GM19043 (cell line): Measurements from ENCODE around the gene CES4A.
A peak's percentile ranks its signal among the peaks of the same experiment; 100 is the strongest.

Source experiments
- ATAC-seq: cut with Tn5 transposase; IDR thresholded peaks from one replicate; pipeline ENCODE4 v1.9.1; 2021; ENCODE audit warnings: low read depth; ENCODE audit not compliant: unreplicated experiment

CES4A gene

GRCh38 chr16:67017810-67018488, 29.6 kb downstream of the CES4A start:
- peak; percentile 88 for ATAC-seq

- no peak for ATAC-seq
Observed at GRCh38 chr16:67019171-67019570, 30.8 kb downstream of the CES4A start.

GRCh38 chr16:67021321-67021720, 32.9 kb downstream of the CES4A start:
- ATAC-seq = no peak

- no peak for ATAC-seq
Observed at GRCh38 chr16:67022531-67023214, 34.3 kb downstream of the CES4A start.

- ATAC-seq = no peak
Observed at GRCh38 chr16:67023689-67024088, 35.3 kb downstream of the CES4A start.

GRCh38 chr16:67024384-67025209, 36.2 kb downstream of the CES4A start:
- no peak for ATAC-seq

GRCh38 chr16:67025210-67025550, 36.8 kb downstream of the CES4A start:
- no peak for ATAC-seq

- no peak for ATAC-seq
Observed at GRCh38 chr16:67026570-67026969, 38.2 kb downstream of the CES4A start.

GRCh38 chr16:67027046-67027445, 38.7 kb downstream of the CES4A start:
- ATAC-seq = no peak

- no peak for ATAC-seq
Observed at GRCh38 chr16:67028167-67028695, 39.8 kb downstream of the CES4A start.

- ATAC-seq = peak; percentile 70
Observed at GRCh38 chr16:67028696-67029253, 40.4 kb downstream of the CES4A start, which contains the start of gene CBFB. Gene CBFB, plus strand, starts transcription at chr16:67029149. Its CDS starts 259 bp downstream, at chr16:67029408.

- no peak for ATAC-seq
Observed at GRCh38 chr16:67029254-67030096, 41.1 kb downstream of the CES4A start.

GRCh38 chr16:67030221-67030962, 42.0 kb downstream of the CES4A start:
- ATAC-seq = no peak

GRCh38 chr16:67034487-67034886, 46.1 kb downstream of the CES4A start:
- no peak for ATAC-seq

GRCh38 chr16:67035364-67035763, 47.0 kb downstream of the CES4A start:
- no peak for ATAC-seq

- no peak for ATAC-seq
Observed at GRCh38 chr16:67036323-67036741, 47.9 kb downstream of the CES4A start.

GRCh38 chr16:67039260-67040020, 51.1 kb downstream of the CES4A start:
- no peak for ATAC-seq

- ATAC-seq = no peak
Observed at GRCh38 chr16:67040166-67040565, 51.8 kb downstream of the CES4A start.
